Heart left ventricle (tissue), 13 donors: ENCODE measurements around the gene NFKB1.

Experiments used
- POLR2A ChIP-seq, 2 donors: fragments of 450-650 bp; IDR thresholded peaks; one replicate each; pipeline ENCODE4 v1.6.1; 2017; ENCODE audit warnings: antibody characterized with exemption in 2 of 2, mild to moderate bottlenecking in 2 of 2, moderate library complexity in 2 of 2
- TF ChIP-seq, protein P1 (sequence below), 12 donors: fragments of 200-600 bp; sonication (generic) in 4 of 12; IDR thresholded peaks; one replicate each; pipeline versions ENCODE4 v1.5.0 to v1.8.0; 2018 to 2022; ENCODE audit warnings: antibody characterized with exemption in 12 of 12, mild to moderate bottlenecking in 5 of 12
- donor health status: ischemic (EF 13 %, LVEDD 7.1; RV severe dilation, severe dysfunction).
- donor health status: DM: no; HTN: yes; CAD: no.
- donor health status: DM: no; HTN: no; CAD: no.
- donor health status: ischemic (EF 25% LVEDD 6.9; RV normal size, moderate dysfunction).
- donor health status: ischemic (EF 25% LVEDD 5.7; RV mildly dilated, moderate dysfunction).
- donor health status: ischemic (EF 35%, LVEDD 5.7; RV mildly dilated, moderate dysfunction).
- donor health status: nonischemic (EF 11% LVEDD 7.7; RV severe dilation, severe dysfunction).
- donor health status: DM: yes; HTN: yes; CAD: no.
- donor health status: PGD.
- donor health status: ischemic (EF 29% LVEDD 5.4; RV normal size, mild dysfunction).
- donor health status: nonischemic (EF 23%, LVEDD 6.1; RV moderate dilation, normal function).

DNA sequence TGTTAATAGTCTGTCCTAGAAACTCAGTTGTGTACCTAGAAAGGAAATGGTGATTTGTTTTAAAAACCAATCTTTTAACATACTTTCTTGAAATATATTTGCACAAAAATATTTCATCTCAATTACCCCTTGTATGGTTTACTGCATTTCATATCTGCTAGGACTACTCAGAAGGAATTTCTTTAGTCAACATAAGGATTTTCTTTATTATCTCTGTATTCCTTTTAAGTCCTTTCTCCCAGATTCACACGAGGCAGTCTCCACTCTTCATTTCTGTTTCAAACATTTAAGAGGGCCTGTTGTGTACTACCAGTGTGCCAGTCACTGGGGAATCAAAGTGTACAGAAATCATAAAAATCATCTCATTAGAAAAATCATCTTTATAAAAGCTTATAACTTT is 28.8 kb downstream of the NFKB1 start:
- TF ChIP-seq, protein P1, sequence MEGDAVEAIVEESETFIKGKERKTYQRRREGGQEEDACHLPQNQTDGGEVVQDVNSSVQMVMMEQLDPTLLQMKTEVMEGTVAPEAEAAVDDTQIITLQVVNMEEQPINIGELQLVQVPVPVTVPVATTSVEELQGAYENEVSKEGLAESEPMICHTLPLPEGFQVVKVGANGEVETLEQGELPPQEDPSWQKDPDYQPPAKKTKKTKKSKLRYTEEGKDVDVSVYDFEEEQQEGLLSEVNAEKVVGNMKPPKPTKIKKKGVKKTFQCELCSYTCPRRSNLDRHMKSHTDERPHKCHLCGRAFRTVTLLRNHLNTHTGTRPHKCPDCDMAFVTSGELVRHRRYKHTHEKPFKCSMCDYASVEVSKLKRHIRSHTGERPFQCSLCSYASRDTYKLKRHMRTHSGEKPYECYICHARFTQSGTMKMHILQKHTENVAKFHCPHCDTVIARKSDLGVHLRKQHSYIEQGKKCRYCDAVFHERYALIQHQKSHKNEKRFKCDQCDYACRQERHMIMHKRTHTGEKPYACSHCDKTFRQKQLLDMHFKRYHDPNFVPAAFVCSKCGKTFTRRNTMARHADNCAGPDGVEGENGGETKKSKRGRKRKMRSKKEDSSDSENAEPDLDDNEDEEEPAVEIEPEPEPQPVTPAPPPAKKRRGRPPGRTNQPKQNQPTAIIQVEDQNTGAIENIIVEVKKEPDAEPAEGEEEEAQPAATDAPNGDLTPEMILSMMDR (IDR thresholded peaks at IDR 0.05): no peak
- TF ChIP-seq POLR2A (IDR thresholded peaks at IDR 0.05): no peak
